Common myeloid progenitor, CD34-positive (primary cell): ENCODE measurements around the gene TMEM141.

Source experiments
- CTCF ChIA-PET: fragments of 350-600 bp; sonication (Branson Sonifier 250); formaldehyde crosslinking; loops from one replicate; lab custom pipeline; 2021; ENCODE audit warnings: antibody characterized with exemption; lab: Charles Lee
- POLR2A ChIA-PET: fragments of 350-600 bp; sonication (Branson Sonifier 250); formaldehyde crosslinking; loops from one replicate; lab custom pipeline; 2021; ENCODE audit warnings: antibody characterized with exemption; lab: Charles Lee
- DNase-seq, 3 donors: peaks; one replicate each; pipeline versions ENCODE4 v3.0.0 to v3.0.0-alpha.2; 2013
- H3K27ac ChIP-seq, 2 experiments: 1 replicate in 1 of 2; 2 replicates in 1 of 2; pipeline ENCODE4 v1.7.0; 2013; ENCODE audit warnings: inconsistent platforms in 2 of 2, low read length in 2 of 2, mild to moderate bottlenecking in 2 of 2, low read depth in 1 of 2, moderate library complexity in 1 of 2; ENCODE audit not compliant: severe bottlenecking in 2 of 2, insufficient read depth in 1 of 2, poor library complexity in 1 of 2
- H3K27me3 ChIP-seq, 5 experiments: replicated peaks in 2 of 5; 1 replicate in 3 of 5; 2 replicates in 2 of 5; pipeline versions ENCODE4 v1.6.1 to v1.7.0; 2013; ENCODE audit warnings: low read length in 4 of 5, mild to moderate bottlenecking in 2 of 5, moderate library complexity in 2 of 5, inconsistent platforms in 1 of 5; ENCODE audit not compliant: insufficient read depth in 5 of 5, control insufficient read depth in 4 of 5
- H3K36me3 ChIP-seq, 4 experiments: 1 replicate in 2 of 4; 2 replicates in 2 of 4; pipeline versions ENCODE4 v1.6.1 to v1.7.0; 2013; ENCODE audit warnings: low read length in 3 of 4, control low read depth in 1 of 4, mild to moderate bottlenecking in 1 of 4; ENCODE audit not compliant: control insufficient read depth in 4 of 4, insufficient read depth in 4 of 4
- H3K4me1 ChIP-seq, 4 experiments: 1 replicate in 3 of 4; 2 replicates in 1 of 4; pipeline versions ENCODE4 v1.6.1 to v1.7.1; 2013; ENCODE audit warnings: low read length in 3 of 4, mild to moderate bottlenecking in 3 of 4, control low read depth in 1 of 4, inconsistent platforms in 1 of 4, moderate library complexity in 1 of 4; ENCODE audit not compliant: control insufficient read depth in 4 of 4, insufficient read depth in 4 of 4; ENCODE audit errors: control extremely low read depth in 1 of 4
- H3K4me3 ChIP-seq, 7 experiments: 1 replicate in 4 of 7; 2 replicates in 3 of 7; pipeline versions ENCODE4 v1.5.1 to v1.7.0; 2013; ENCODE audit warnings: mild to moderate bottlenecking in 7 of 7, low read length in 6 of 7, moderate library complexity in 6 of 7, inconsistent platforms in 2 of 7, low read depth in 2 of 7, control low read depth in 1 of 7; ENCODE audit not compliant: insufficient read depth in 4 of 7, control insufficient read depth in 1 of 7; ENCODE audit errors: extremely low read depth in 1 of 7
- H3K9me3 ChIP-seq, 5 experiments: 1 replicate in 4 of 5; 2 replicates in 1 of 5; pipeline versions ENCODE4 v1.6.1 to v1.7.1; 2013; ENCODE audit warnings: low read length in 4 of 5, mild to moderate bottlenecking in 2 of 5, inconsistent platforms in 1 of 5, low read depth in 1 of 5, moderate library complexity in 1 of 5; ENCODE audit not compliant: control insufficient read depth in 4 of 5, insufficient read depth in 2 of 5; ENCODE audit errors: control extremely low read depth in 1 of 5
- WGBS: methylation state at CpG from one replicate; pipeline ENCODE4 v1.1.5; 2013; ENCODE audit not compliant: insufficient coverage; 5-methylcytosine and 5-hydroxymethylcytosine counted together

TMEM141 gene

GRCh38 chr9:136820971-136821825 is 30.1 kb downstream of the TMEM141 start:
- Histone ChIP-seq H3K9me3 (no peaks in the 10 kb centered on the region), H3K27me3 (peaks cover 0 to 8% (median 0%) of the 10 kb centered on the region in 5 experiments), H3K27ac (no peak overlapping the region), H3K4me3 (peak overlapping the region in 6 of 7 experiments; percentile 17 to 64 (median 52)), H3K36me3 (peaks cover 5 to 36% (median 16%) of the 10 kb centered on the region in 4 experiments), H3K4me1 (peaks cover 0 to 10% (median 5%) of the 10 kb centered on the region in 4 experiments)
- DNase-seq = peak in 2 of 3 donors; percentile 49 to 62
- 13% methylated on average over 78 of the region's 83 CpGs for WGBS
- ChIA-PET CTCF (interaction anchor here (1.0 to 2.6 kb wide), 2 partner anchors 11 to 28 kb away, joined by 4 to 11 read pairs; no protein-coding TSS in a partner anchor), POLR2A (interaction anchor here (0.5 kb wide), 1 partner anchor 14 kb away, joined by 4 read pairs; no protein-coding TSS in a partner anchor)

- POLR2A ChIA-PET = interaction anchor here (0.7 to 1.3 kb wide), 2 partner anchors 19 to 171 kb away, joined by 3 read pairs; no protein-coding TSS in a partner anchor
- CTCF ChIA-PET = interaction anchor here (0.6 to 2.2 kb wide), 5 partner anchors 10 to 1614 kb away, joined by 3 to 10 read pairs (median 3); partner anchors contain the start of genes FBXW5 and RABL6
- H3K36me3 ChIP-seq = peaks cover 10 to 43% (median 22%) of the 10 kb centered on the region in 4 experiments
Measured at GRCh38 chr9:136821826-136822544, 30.8 kb downstream of the TMEM141 start.

DNA sequence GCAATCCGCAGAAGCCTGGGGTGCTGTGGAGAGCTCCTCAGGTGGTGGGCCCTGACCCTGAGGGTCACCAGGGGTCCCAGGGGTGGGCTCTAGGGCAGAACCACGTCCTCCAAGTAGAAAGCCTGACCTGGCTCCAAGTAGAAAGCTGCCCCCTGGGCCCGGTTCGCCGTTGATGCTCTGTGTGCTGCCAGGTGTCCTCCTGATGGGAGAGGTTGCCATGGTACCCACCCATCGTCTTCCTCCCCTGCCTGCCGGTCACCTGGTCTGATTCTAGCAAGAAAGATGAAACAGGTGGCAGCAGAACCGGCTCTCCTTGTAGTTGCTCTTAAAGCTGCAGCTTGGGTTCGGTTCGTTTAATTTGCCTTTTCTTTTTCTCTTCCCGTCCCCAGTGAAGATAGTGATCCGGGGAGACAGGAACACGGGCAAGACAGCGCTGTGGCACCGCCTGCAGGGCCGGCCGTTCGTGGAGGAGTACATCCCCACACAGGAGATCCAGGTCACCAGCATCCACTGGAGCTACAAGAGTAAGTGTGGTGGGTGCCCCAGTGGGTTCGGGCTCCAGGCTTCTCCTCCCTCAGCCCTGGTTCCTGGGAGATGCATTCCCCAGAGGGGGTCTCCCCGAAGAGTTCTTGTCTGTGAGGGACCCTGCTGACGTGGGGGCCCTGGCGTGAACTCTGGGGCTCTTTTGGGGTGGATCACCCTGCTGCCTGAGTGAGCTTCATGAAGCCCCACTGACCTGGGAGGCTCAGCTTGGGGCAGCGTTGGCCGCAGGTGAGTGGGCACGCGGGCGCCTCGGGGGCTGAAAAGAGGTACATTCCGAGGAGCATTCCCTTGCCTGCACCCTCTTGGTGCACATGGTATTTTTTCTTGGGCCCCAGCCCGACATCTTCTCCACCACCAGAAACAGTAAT is 32.2 kb downstream of the TMEM141 start:
- Histone ChIP-seq H3K27ac (no peak overlapping the region), H3K4me1 (peaks cover 0 to 10% (median 5%) of the 10 kb centered on the region in 4 experiments), H3K36me3 (peaks cover 7 to 55% (median 27%) of the 10 kb centered on the region in 4 experiments), H3K4me3 (no peak overlapping the region), H3K27me3 (peaks cover 0 to 8% (median 0%) of the 10 kb centered on the region in 5 experiments), H3K9me3 (no peaks in the 10 kb centered on the region)
- POLR2A ChIA-PET = interaction anchor here (1.3 kb wide), 1 partner anchor 18 kb away, joined by 3 read pairs; no protein-coding TSS in a partner anchor
- CTCF ChIA-PET = interaction anchor here (0.6 to 2.2 kb wide), 7 partner anchors 8 to 1615 kb away, joined by 3 to 10 read pairs (median 4); partner anchors contain the start of genes CLIC3, FBXW5 and RABL6
- WGBS = 94% methylated on average over 23 of the region's 30 CpGs
- DNase-seq = no peak

More at GRCh38 chr9:136821826-136822544, 30.8 kb downstream of the TMEM141 start:
- H3K4me3 ChIP-seq = peak overlapping the region in 3 of 7 experiments; percentile 63 to 64 (median 64)
- peaks cover 0 to 8% (median 0%) of the 10 kb centered on the region in 5 experiments for H3K27me3 ChIP-seq
- no peaks in the 10 kb centered on the region for H3K9me3 ChIP-seq
- peaks cover 0 to 10% (median 5%) of the 10 kb centered on the region in 4 experiments for H3K4me1 ChIP-seq
- no peak for DNase-seq
- 79% methylated on average over 39 of the region's 42 CpGs for WGBS
- H3K27ac ChIP-seq = no peak overlapping the region

- CTCF ChIA-PET = interaction anchor here (0.6 to 1.5 kb wide), 3 partner anchors 12 to 42 kb away, joined by 3 to 4 read pairs (median 4); no protein-coding TSS in a partner anchor
- peaks cover 0 to 8% (median 0%) of the 10 kb centered on the region in 5 experiments for H3K27me3 ChIP-seq
- peaks cover 0 to 10% (median 5%) of the 10 kb centered on the region in 4 experiments for H3K4me1 ChIP-seq
- no peaks in the 10 kb centered on the region for H3K9me3 ChIP-seq
- H3K4me3 ChIP-seq = no peak overlapping the region
- H3K27ac ChIP-seq = no peak overlapping the region
- 92% methylated on average over 14 of the region's 21 CpGs for WGBS
- POLR2A ChIA-PET = no interaction called here
- DNase-seq = no peak
- H3K36me3 ChIP-seq = peaks cover 7 to 68% (median 38%) of the 10 kb centered on the region in 4 experiments
Measured at GRCh38 chr9:136824496-136825225, 33.5 kb downstream of the TMEM141 start.

DNA sequence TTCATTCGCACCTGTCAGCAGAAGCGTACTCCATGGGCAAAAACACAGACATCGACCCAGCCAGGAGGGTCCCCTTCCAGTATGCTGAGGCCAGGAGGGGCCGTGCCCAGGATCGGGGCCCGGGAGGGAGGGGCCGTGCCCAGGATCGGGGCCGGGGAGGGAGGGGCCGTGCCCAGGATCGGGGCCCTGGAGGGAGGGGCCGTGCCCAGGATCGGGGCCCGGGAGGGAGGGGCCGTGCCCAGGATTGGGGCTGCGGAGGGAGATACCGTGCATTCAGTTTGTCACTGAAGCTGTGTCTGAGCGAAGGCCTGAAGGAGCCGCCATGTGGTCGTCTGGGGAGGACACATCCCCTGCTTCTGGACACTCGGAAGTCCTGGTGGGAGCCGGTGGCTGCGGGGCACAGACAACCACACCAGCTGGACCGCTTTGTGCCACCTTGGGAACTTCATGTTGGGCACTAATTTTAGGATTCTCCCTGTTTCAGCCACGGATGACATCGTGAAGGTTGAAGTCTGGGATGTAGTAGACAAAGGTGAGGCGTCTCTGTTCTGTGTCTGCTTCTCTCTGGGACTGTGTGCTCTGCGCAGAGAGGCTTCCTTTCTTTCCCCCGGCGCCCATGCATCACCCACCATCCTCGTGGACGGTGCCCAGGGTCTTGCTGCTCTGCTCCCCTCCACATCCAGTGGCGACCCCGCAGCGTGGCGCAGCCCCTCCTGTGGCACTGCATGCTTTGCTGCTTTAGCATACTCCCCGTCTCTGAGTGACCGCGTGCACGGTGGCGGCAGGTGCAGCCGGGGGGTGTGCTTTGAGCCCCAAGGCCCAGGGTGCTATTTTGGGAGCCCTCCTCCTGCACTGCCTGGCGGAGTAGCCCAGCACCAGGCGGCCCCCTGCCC is 34.4 kb downstream of the TMEM141 start:
- H3K27me3 ChIP-seq = peaks cover 0 to 8% (median 0%) of the 10 kb centered on the region in 5 experiments
- POLR2A ChIA-PET = no interaction called here
- no peak overlapping the region for H3K27ac ChIP-seq
- no peak for DNase-seq
- peaks cover 11 to 77% (median 42%) of the 10 kb centered on the region in 4 experiments for H3K36me3 ChIP-seq
- no peaks in the 10 kb centered on the region for H3K9me3 ChIP-seq
- H3K4me1 ChIP-seq = peaks cover 0 to 10% (median 5%) of the 10 kb centered on the region in 4 experiments
- H3K4me3 ChIP-seq = no peak overlapping the region
- WGBS = 96% methylated on average over 41 of the region's 44 CpGs
- CTCF ChIA-PET = interaction anchor here (1.5 kb wide), 1 partner anchor 16 kb away, joined by 4 read pairs; no protein-coding TSS in a partner anchor
